ENCODE results near the gene STXBP1.

The STXBP1 gene

GRCh38 chr9:127728808-127729207, 116.7 kb downstream of the STXBP1 start:
- H3K27ac ChIP-seq (ENCODE audit: low read length) = no peak overlapping the region
- no peak overlapping the region for H3K9ac ChIP-seq (ENCODE audit: low read length)
- no peaks in the 10 kb centered on the region for H3K4me1 ChIP-seq (ENCODE audit: control insufficient read depth, low read depth, low read length)
- H3K4me3 ChIP-seq (ENCODE audit: low read length) = no peak overlapping the region
- H3K27me3 ChIP-seq (ENCODE audit: control insufficient read depth, insufficient read depth, low read length) = no peaks in the 10 kb centered on the region
- no peaks in the 10 kb centered on the region for H3K36me3 ChIP-seq (ENCODE audit: control insufficient read depth, low read depth, low read length)
- H3K9me3 ChIP-seq (ENCODE audit: control insufficient read depth, low read depth, low read length) = no peaks in the 10 kb centered on the region

- H3K27me3 ChIP-seq (ENCODE audit: control insufficient read depth, insufficient read depth, low read length) = no peaks in the 10 kb centered on the region
- H3K36me3 ChIP-seq (ENCODE audit: control insufficient read depth, low read depth, low read length) = no peaks in the 10 kb centered on the region
- H3K4me1 ChIP-seq (ENCODE audit: control insufficient read depth, low read depth, low read length) = peaks cover 3% of the 10 kb centered on the region
- no peak overlapping the region for H3K9ac ChIP-seq (ENCODE audit: low read length)
- H3K9me3 ChIP-seq (ENCODE audit: control insufficient read depth, low read depth, low read length) = no peaks in the 10 kb centered on the region
- no peak overlapping the region for H3K27ac ChIP-seq (ENCODE audit: low read length)
- H3K4me3 ChIP-seq (ENCODE audit: low read length) = no peak overlapping the region
These were observed 117.6 kb downstream of the STXBP1 start for GRCh38 chr9:127729522-127730256.

GRCh38 chr9:127730262-127730661, 118.2 kb downstream of the STXBP1 start:
- no peak overlapping the region for H3K9ac ChIP-seq (ENCODE audit: low read length)
- peaks cover 3% of the 10 kb centered on the region for H3K4me1 ChIP-seq (ENCODE audit: control insufficient read depth, low read depth, low read length)
- H3K27me3 ChIP-seq (ENCODE audit: control insufficient read depth, insufficient read depth, low read length) = no peaks in the 10 kb centered on the region
- H3K4me3 ChIP-seq (ENCODE audit: low read length) = no peak overlapping the region
- H3K9me3 ChIP-seq (ENCODE audit: control insufficient read depth, low read depth, low read length) = no peaks in the 10 kb centered on the region
- H3K27ac ChIP-seq (ENCODE audit: low read length) = no peak overlapping the region
- H3K36me3 ChIP-seq (ENCODE audit: control insufficient read depth, low read depth, low read length) = no peaks in the 10 kb centered on the region

GRCh38 chr9:127730799-127731410, 118.8 kb downstream of the STXBP1 start:
- peaks cover 6% of the 10 kb centered on the region for H3K4me1 ChIP-seq (ENCODE audit: control insufficient read depth, low read depth, low read length)
- H3K9ac ChIP-seq (ENCODE audit: low read length) = no peak overlapping the region
- H3K4me3 ChIP-seq (ENCODE audit: low read length) = no peak overlapping the region
- H3K9me3 ChIP-seq (ENCODE audit: control insufficient read depth, low read depth, low read length) = no peaks in the 10 kb centered on the region
- no peaks in the 10 kb centered on the region for H3K27me3 ChIP-seq (ENCODE audit: control insufficient read depth, insufficient read depth, low read length)
- no peaks in the 10 kb centered on the region for H3K36me3 ChIP-seq (ENCODE audit: control insufficient read depth, low read depth, low read length)
- H3K27ac ChIP-seq (ENCODE audit: low read length) = no peak overlapping the region

- Histone ChIP-seq H3K9ac (ENCODE audit: low read length) (no peak overlapping the region), H3K9me3 (ENCODE audit: control insufficient read depth, low read depth, low read length) (no peaks in the 10 kb centered on the region), H3K27ac (ENCODE audit: low read length) (no peak overlapping the region), H3K4me3 (ENCODE audit: low read length) (no peak overlapping the region), H3K36me3 (ENCODE audit: control insufficient read depth, low read depth, low read length) (no peaks in the 10 kb centered on the region), H3K4me1 (ENCODE audit: control insufficient read depth, low read depth, low read length) (peaks cover 6% of the 10 kb centered on the region), H3K27me3 (ENCODE audit: control insufficient read depth, insufficient read depth, low read length) (no peaks in the 10 kb centered on the region)
These were observed 119.9 kb downstream of the STXBP1 start for GRCh38 chr9:127731938-127732337.

GRCh38 chr9:127732444-127732843, 120.4 kb downstream of the STXBP1 start:
- no peak overlapping the region for H3K9ac ChIP-seq (ENCODE audit: low read length)
- no peaks in the 10 kb centered on the region for H3K36me3 ChIP-seq (ENCODE audit: control insufficient read depth, low read depth, low read length)
- H3K4me1 ChIP-seq (ENCODE audit: control insufficient read depth, low read depth, low read length) = peaks cover 6% of the 10 kb centered on the region
- H3K9me3 ChIP-seq (ENCODE audit: control insufficient read depth, low read depth, low read length) = no peaks in the 10 kb centered on the region
- no peak overlapping the region for H3K27ac ChIP-seq (ENCODE audit: low read length)
- H3K4me3 ChIP-seq (ENCODE audit: low read length) = no peak overlapping the region
- no peaks in the 10 kb centered on the region for H3K27me3 ChIP-seq (ENCODE audit: control insufficient read depth, insufficient read depth, low read length)

GRCh38 chr9:127733614-127734013, 121.5 kb downstream of the STXBP1 start:
- H3K9ac ChIP-seq (ENCODE audit: low read length) = no peak overlapping the region
- no peaks in the 10 kb centered on the region for H3K9me3 ChIP-seq (ENCODE audit: control insufficient read depth, low read depth, low read length)
- H3K4me1 ChIP-seq (ENCODE audit: control insufficient read depth, low read depth, low read length) = peaks cover 6% of the 10 kb centered on the region
- H3K4me3 ChIP-seq (ENCODE audit: low read length) = no peak overlapping the region
- no peaks in the 10 kb centered on the region for H3K36me3 ChIP-seq (ENCODE audit: control insufficient read depth, low read depth, low read length)
- H3K27me3 ChIP-seq (ENCODE audit: control insufficient read depth, insufficient read depth, low read length) = no peaks in the 10 kb centered on the region
- H3K27ac ChIP-seq (ENCODE audit: low read length) = no peak overlapping the region

GRCh38 chr9:127734247-127734746, 122.2 kb downstream of the STXBP1 start:
- H3K4me1 ChIP-seq (ENCODE audit: control insufficient read depth, low read depth, low read length) = peaks cover 6% of the 10 kb centered on the region
- H3K27ac ChIP-seq (ENCODE audit: low read length) = no peak overlapping the region
- peak overlapping the region; percentile 74 for H3K4me3 ChIP-seq (ENCODE audit: low read length)
- H3K9me3 ChIP-seq (ENCODE audit: control insufficient read depth, low read depth, low read length) = no peaks in the 10 kb centered on the region
- H3K9ac ChIP-seq (ENCODE audit: low read length) = peak overlapping the region; percentile 30
- no peaks in the 10 kb centered on the region for H3K36me3 ChIP-seq (ENCODE audit: control insufficient read depth, low read depth, low read length)
- H3K27me3 ChIP-seq (ENCODE audit: control insufficient read depth, insufficient read depth, low read length) = no peaks in the 10 kb centered on the region

- H3K9ac ChIP-seq (ENCODE audit: low read length) = peak within 1 kb of the TSS; percentile 69
- peaks cover 6% of the 10 kb centered on the region for H3K4me1 ChIP-seq (ENCODE audit: control insufficient read depth, low read depth, low read length)
- no peaks in the 10 kb centered on the region for H3K36me3 ChIP-seq (ENCODE audit: control insufficient read depth, low read depth, low read length)
- H3K27me3 ChIP-seq (ENCODE audit: control insufficient read depth, insufficient read depth, low read length) = no peaks in the 10 kb centered on the region
- H3K4me3 ChIP-seq (ENCODE audit: low read length) = peak within 1 kb of the TSS; percentile 74
- H3K9me3 ChIP-seq (ENCODE audit: control insufficient read depth, low read depth, low read length) = no peaks in the 10 kb centered on the region
- peak within 1 kb of the TSS; percentile 56 for H3K27ac ChIP-seq (ENCODE audit: low read length)
These were observed 122.9 kb downstream of the STXBP1 start, which contains the start of gene TOR2A for GRCh38 chr9:127734747-127735529. TOR2A (minus strand) TSS chr9:127735294; CDS start chr9:127735270, 24 bp downstream.

- H3K4me3 ChIP-seq (ENCODE audit: low read length) = peak overlapping the region; percentile 14
- H3K4me1 ChIP-seq (ENCODE audit: control insufficient read depth, low read depth, low read length) = peaks cover 6% of the 10 kb centered on the region
- no peaks in the 10 kb centered on the region for H3K27me3 ChIP-seq (ENCODE audit: control insufficient read depth, insufficient read depth, low read length)
- peak overlapping the region; percentile 69 for H3K9ac ChIP-seq (ENCODE audit: low read length)
- H3K36me3 ChIP-seq (ENCODE audit: control insufficient read depth, low read depth, low read length) = no peaks in the 10 kb centered on the region
- H3K9me3 ChIP-seq (ENCODE audit: control insufficient read depth, low read depth, low read length) = no peaks in the 10 kb centered on the region
- H3K27ac ChIP-seq (ENCODE audit: low read length) = peak overlapping the region; percentile 56
These were observed 123.6 kb downstream of the STXBP1 start for GRCh38 chr9:127735530-127736185.

GRCh38 chr9:127738666-127739065, 126.6 kb downstream of the STXBP1 start:
- no peak overlapping the region for H3K4me3 ChIP-seq (ENCODE audit: low read length)
- H3K36me3 ChIP-seq (ENCODE audit: control insufficient read depth, low read depth, low read length) = no peaks in the 10 kb centered on the region
- no peaks in the 10 kb centered on the region for H3K27me3 ChIP-seq (ENCODE audit: control insufficient read depth, insufficient read depth, low read length)
- no peaks in the 10 kb centered on the region for H3K9me3 ChIP-seq (ENCODE audit: control insufficient read depth, low read depth, low read length)
- H3K27ac ChIP-seq (ENCODE audit: low read length) = no peak overlapping the region
- H3K9ac ChIP-seq (ENCODE audit: low read length) = no peak overlapping the region
- peaks cover 6% of the 10 kb centered on the region for H3K4me1 ChIP-seq (ENCODE audit: control insufficient read depth, low read depth, low read length)

All from iPS-18a (cell line).